Endothelial cell of umbilical vein (primary cell): ENCODE results near the gene GPR151. TPM values are rescaled to one million over a fixed set of nuclear protein-coding genes. Genes with fewer than 3 reads are reported as not detected.

Source experiments
- BruUV-seq: library from RNA; stranded (reverse); fragments of 400-500 nt; replicated peaks from 2 replicates; lab custom pipeline; 2021; lab: Mats Ljungman, UMichigan
- CTCF ChIA-PET: fragments of 300-600, 350-600 bp; sonication (Branson Sonifier 250); formaldehyde crosslinking; loops from one replicate; lab custom pipeline; 2021; ENCODE audit warnings: antibody characterized with exemption, inconsistent platforms; lab: Charles Lee
- POLR2A ChIA-PET: fragments of 300-600, 350-600 bp; sonication (Branson Sonifier 250); formaldehyde crosslinking; loops from one replicate; lab custom pipeline; 2021; ENCODE audit warnings: antibody characterized with exemption, inconsistent platforms; lab: Charles Lee
- DNase-seq: peaks from one replicate; pipeline ENCODE4 v3.0.0-alpha.2; 2011; ENCODE audit warnings: low read depth, low spot score
- FAIRE-seq: peaks from 2 replicates; lab custom pipeline; 2011; peaks lifted over from hg19 to GRCh38; lab: Jason Lieb, UNC
- H2AFZ ChIP-seq: 2 replicates; pipeline ENCODE4 v1.6.0; 2012; ENCODE audit warnings: low read depth, low read length, control low read depth, inconsistent platforms
- H3K27ac ChIP-seq: 2 replicates; pipeline ENCODE4 v1.5.1; 2011; ENCODE audit warnings: low read depth, mild to moderate bottlenecking, control low read depth, low read length, moderate library complexity; ENCODE audit not compliant: insufficient read depth
- H3K27me3 ChIP-seq, 2 experiments: 2 replicates each; pipeline versions ENCODE4 v1.6.0 to v1.6.1; 2011; ENCODE audit warnings: low read length in 2 of 2, mixed read lengths in 1 of 2; ENCODE audit not compliant: control insufficient read depth in 2 of 2, insufficient read depth in 2 of 2
- H3K36me3 ChIP-seq, 2 experiments: 2 replicates in 1 of 2; 3 replicates in 1 of 2; pipeline ENCODE4 v1.5.1; 2011; ENCODE audit warnings: low read length in 2 of 2, mild to moderate bottlenecking in 1 of 2, moderate library complexity in 1 of 2; ENCODE audit not compliant: control insufficient read depth in 2 of 2, insufficient read depth in 2 of 2; ENCODE audit errors: extremely low read depth in 1 of 2
- H3K4me1 ChIP-seq: 3 replicates; pipeline ENCODE4 v1.5.1; 2011; ENCODE audit warnings: mild to moderate bottlenecking, low read length; ENCODE audit not compliant: control insufficient read depth, insufficient read depth; ENCODE audit errors: extremely low read depth
- H3K4me2 ChIP-seq: 2 replicates; pipeline ENCODE4 v1.6.1; 2011; ENCODE audit warnings: low read length, control low read depth, mixed read lengths; ENCODE audit not compliant: insufficient read depth
- H3K4me3 ChIP-seq, 3 experiments: fragments of 200-600 bp in 1 of 3; sonication (generic), shearing (Covaris generic) in 1 of 3; replicated peaks in 1 of 3; 2 replicates each; pipeline ENCODE4 v1.5.1; 2011 to 2016; ENCODE audit warnings: control low read depth in 3 of 3, low read length in 3 of 3, mild to moderate bottlenecking in 2 of 3, inconsistent platforms in 1 of 3, low read depth in 1 of 3, moderate library complexity in 1 of 3; ENCODE audit not compliant: insufficient read depth in 1 of 3
- H3K79me2 ChIP-seq: 2 replicates; pipeline ENCODE4 v1.6.0; 2012; ENCODE audit warnings: low read length, inconsistent platforms; ENCODE audit not compliant: control insufficient read depth, insufficient read depth
- H3K9ac ChIP-seq: replicated peaks from 2 replicates; pipeline ENCODE3; 2011; ENCODE audit warnings: low read length, control low read depth; ENCODE audit not compliant: insufficient read depth; ENCODE audit errors: extremely low read depth
- H3K9me1 ChIP-seq: replicated peaks from 3 replicates; pipeline ENCODE4 v1.6.0; 2011; ENCODE audit warnings: mild to moderate bottlenecking, low read length; ENCODE audit not compliant: control insufficient read depth, insufficient read depth; ENCODE audit errors: extremely low read depth
- H3K9me3 ChIP-seq: replicated peaks from 2 replicates; pipeline ENCODE4 v1.5.1; 2012; ENCODE audit warnings: low read length, inconsistent platforms; ENCODE audit not compliant: control insufficient read depth, insufficient read depth
- H4K20me1 ChIP-seq: replicated peaks from 2 replicates; pipeline ENCODE3; 2011; ENCODE audit warnings: mild to moderate bottlenecking, low read length; ENCODE audit not compliant: control insufficient read depth, insufficient read depth; ENCODE audit errors: extremely low read depth
- CTCF ChIP-seq, 2 donors: IDR thresholded peaks; 1 replicate in 1 of 2; 2 replicates in 1 of 2; pipeline ENCODE4 v1.5.1; 2011; ENCODE audit warnings: low read length in 2 of 2, mild to moderate bottlenecking in 2 of 2, moderate library complexity in 2 of 2, control low read depth in 1 of 2, inconsistent platforms in 1 of 2, low read depth in 1 of 2; ENCODE audit not compliant: insufficient read depth in 1 of 2; ENCODE audit errors: extremely low read depth in 1 of 2
- EZH2 ChIP-seq: IDR thresholded peaks from 2 replicates; pipeline ENCODE4 v1.6.1; 2012; ENCODE audit warnings: borderline replicate concordance, low read depth, mild to moderate bottlenecking, moderate library complexity, low read length, inconsistent platforms; ENCODE audit not compliant: severe bottlenecking
- FOS ChIP-seq: IDR thresholded peaks from 2 replicates; pipeline ENCODE4 v1.6.1; 2011; ENCODE audit warnings: mild to moderate bottlenecking, low read length, moderate library complexity, borderline replicate concordance; ENCODE audit not compliant: insufficient read depth
- GATA2 ChIP-seq: IDR thresholded peaks from 2 replicates; pipeline ENCODE4 v1.7.0; 2011; ENCODE audit warnings: low read depth, mild to moderate bottlenecking, moderate library complexity, mixed read lengths, low read length; ENCODE audit not compliant: insufficient read length, insufficient read depth
- JUN ChIP-seq: IDR thresholded peaks from 2 replicates; pipeline ENCODE4 v1.6.1; 2011; ENCODE audit warnings: borderline replicate concordance, low read depth; ENCODE audit not compliant: insufficient read length, insufficient read depth
- MAX ChIP-seq: IDR thresholded peaks from 2 replicates; pipeline ENCODE4 v1.6.1; 2011; ENCODE audit not compliant: insufficient read depth, insufficient read length
- MYC ChIP-seq: IDR thresholded peaks from one replicate; pipeline ENCODE4 v1.6.1; 2011; ENCODE audit warnings: mild to moderate bottlenecking, low read depth, low read length
- POLR2A ChIP-seq: IDR thresholded peaks from 2 replicates; pipeline ENCODE4 v1.6.1; 2012; ENCODE audit warnings: low read depth, mild to moderate bottlenecking, control low read depth, low read length
- POLR2AphosphoS5 ChIP-seq: IDR thresholded peaks from 2 replicates; pipeline ENCODE4 v1.6.1; 2012; ENCODE audit warnings: low read depth, mild to moderate bottlenecking, control low read depth, low read length, moderate library complexity; ENCODE audit not compliant: insufficient read depth
- dilution Hi-C: fragments of 300-500 bp; cut with MboI; formaldehyde crosslinking; loops from one replicate; pipeline ENCODE4 v1.15.0; 2019; ENCODE audit warnings: low sequenced_read_pairs; ENCODE audit not compliant: extremely low pct_ligation_motif_present
- intact Hi-C: fragments of 100-400 bp; cut with micrococcal nuclease; formaldehyde crosslinking; loops from one replicate; pipeline ENCODE4 v1.10.0; 2022
- polyA plus RNA-seq, 4 experiments: library from polyadenylated mRNA; depleted of rRNA in 3 of 4; stranded (reverse) in 3 of 4; unstranded in 1 of 4; fragments of >200 nt; gene quantifications; 2 replicates each; pipeline versions ENCODE4 v1.2.1 to v1.2.3, GENCODE V29; 2011 to 2012; ENCODE audit warnings: missing spikeins in 1 of 4
- total RNA-seq: library from RNA; stranded (reverse); gene quantifications from 2 replicates; pipeline ENCODE4 v1.2.3, GENCODE V29; 2021

The GPR151 gene
- total and polyA plus RNA-seq, 2 donors (not counting 3 experiments of a cell fraction or from before 2014, with no cell fraction given), result 0.06 TPM; not detected in 1

- no peak for FAIRE-seq
- Histone ChIP-seq H3K9ac (no peak overlapping the region), H4K20me1 (no peaks in the 10 kb centered on the region), H3K4me1 (no peaks in the 10 kb centered on the region), H3K79me2 (no peaks in the 10 kb centered on the region), H3K4me2 (no peak overlapping the region), H3K9me1 (no peaks in the 10 kb centered on the region), H3K27me3 (no peaks in the 10 kb centered on the region), H2AFZ (no peak overlapping the region), H3K4me3 (no peak overlapping the region), H3K36me3 (no peaks in the 10 kb centered on the region), H3K9me3 (no peaks in the 10 kb centered on the region), H3K27ac (no peak overlapping the region)
- dilution Hi-C loops (no loop called here), intact Hi-C loops (no loop called here)
- ChIA-PET CTCF (interaction anchor here (1.2 to 1.6 kb wide), 2 partner anchors 12 to 412 kb away, joined by 3 to 4 read pairs; no protein-coding TSS in a partner anchor), POLR2A (no interaction called here)
- no TSS peak for BruUV-seq
- no peak for TF ChIP-seq POLR2AphosphoS5
- DNase-seq, result no peak
Measured at GRCh38 chr5:146553446-146553845, 37.5 kb upstream of the GPR151 start.

- Histone ChIP-seq H4K20me1 (no peaks in the 10 kb centered on the region), H3K4me1 (no peaks in the 10 kb centered on the region), H2AFZ (no peak overlapping the region), H3K4me2 (no peak overlapping the region), H3K36me3 (no peaks in the 10 kb centered on the region), H3K9ac (no peak overlapping the region), H3K9me1 (no peaks in the 10 kb centered on the region), H3K79me2 (no peaks in the 10 kb centered on the region), H3K9me3 (no peaks in the 10 kb centered on the region), H3K4me3 (no peak overlapping the region), H3K27ac (no peak overlapping the region), H3K27me3 (no peaks in the 10 kb centered on the region)
- no peak for FAIRE-seq
- DNase-seq, result no peak
- intact Hi-C loops (loop anchor here (10.0 kb wide), 1 partner anchor 1025 kb away; no protein-coding TSS in a partner anchor), dilution Hi-C loops (no loop called here)
- no TSS peak for BruUV-seq
- TF ChIP-seq EZH2 (no peak), FOS (no peak), POLR2AphosphoS5 (no peak), JUN (no peak), MAX (no peak), POLR2A (no peak), CTCF (IDR thresholded peaks at IDR 0.05; ENCODE audit: extremely low read depth in 1 of 2, insufficient read depth in 1 of 2, low read depth in 1 of 2, low read length in 2 of 2) (no peak), GATA2 (no peak), MYC (no peak)
- ChIA-PET POLR2A (no interaction called here), CTCF (interaction anchor here (0.8 to 1.2 kb wide), 3 partner anchors 16 to 639 kb away, joined by 3 to 7 read pairs (median 5); no protein-coding TSS in a partner anchor)
Measured at GRCh38 chr5:146549615-146550014, 33.6 kb upstream of the GPR151 start.
